Erythroblast (primary cell): Measurements from ENCODE around the gene ZNF366.

ENCODE experiments used
- GATA1 ChIP-seq: IDR thresholded peaks from 2 replicates; pipeline ENCODE4 v1.6.1; 2011; ENCODE audit warnings: low read depth, mild to moderate bottlenecking, control low read depth, low read length, moderate library complexity
- POLR2A ChIP-seq: IDR thresholded peaks from 2 replicates; pipeline ENCODE4 v1.6.1; 2011; ENCODE audit warnings: mild to moderate bottlenecking, low read length

DNA sequence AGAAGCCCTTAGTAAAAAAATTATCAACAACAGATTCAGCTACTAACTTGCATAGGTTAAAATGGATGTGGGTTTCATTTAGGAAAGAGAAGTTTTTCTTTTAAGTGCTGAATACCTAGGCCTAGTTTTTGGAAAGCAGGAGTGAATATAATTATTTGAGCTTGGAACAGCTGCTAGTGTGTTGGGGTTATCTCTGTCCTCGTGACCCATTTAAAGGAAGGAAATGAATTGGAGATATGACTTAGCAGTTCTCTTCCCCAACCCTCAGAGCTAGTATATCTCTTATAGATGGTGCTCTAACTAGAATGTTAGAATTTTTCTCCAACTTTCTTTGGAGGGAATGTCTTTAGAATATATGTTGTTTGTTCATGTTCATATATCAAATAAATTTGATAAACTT, 38.6 kb downstream of the ZNF366 start:
- TF ChIP-seq POLR2A (no peak), GATA1 (no peak)
